ENCODE data around the gene AGO3.

GRCh38 chr1:35899941-35900340, 31.0 kb upstream of the AGO3 start:
- TF ChIP-seq, protein P1, sequence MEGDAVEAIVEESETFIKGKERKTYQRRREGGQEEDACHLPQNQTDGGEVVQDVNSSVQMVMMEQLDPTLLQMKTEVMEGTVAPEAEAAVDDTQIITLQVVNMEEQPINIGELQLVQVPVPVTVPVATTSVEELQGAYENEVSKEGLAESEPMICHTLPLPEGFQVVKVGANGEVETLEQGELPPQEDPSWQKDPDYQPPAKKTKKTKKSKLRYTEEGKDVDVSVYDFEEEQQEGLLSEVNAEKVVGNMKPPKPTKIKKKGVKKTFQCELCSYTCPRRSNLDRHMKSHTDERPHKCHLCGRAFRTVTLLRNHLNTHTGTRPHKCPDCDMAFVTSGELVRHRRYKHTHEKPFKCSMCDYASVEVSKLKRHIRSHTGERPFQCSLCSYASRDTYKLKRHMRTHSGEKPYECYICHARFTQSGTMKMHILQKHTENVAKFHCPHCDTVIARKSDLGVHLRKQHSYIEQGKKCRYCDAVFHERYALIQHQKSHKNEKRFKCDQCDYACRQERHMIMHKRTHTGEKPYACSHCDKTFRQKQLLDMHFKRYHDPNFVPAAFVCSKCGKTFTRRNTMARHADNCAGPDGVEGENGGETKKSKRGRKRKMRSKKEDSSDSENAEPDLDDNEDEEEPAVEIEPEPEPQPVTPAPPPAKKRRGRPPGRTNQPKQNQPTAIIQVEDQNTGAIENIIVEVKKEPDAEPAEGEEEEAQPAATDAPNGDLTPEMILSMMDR (conservative IDR thresholded peaks at IDR 0.05; ENCODE audit: low read depth in 2 of 2), result peak in 1 of 2 experiments; percentile 40; a peak in 2 of 4 replicates
- TF ChIP-seq CREB1 (CRISPR knock-in tag; IDR thresholded peaks at IDR 0.05; ENCODE audit: low read depth) (no peak), EZH2phosphoT487 (IDR thresholded peaks at IDR 0.05; ENCODE audit: unreplicated experiment) (no peak), EZH2 (IDR thresholded peaks at IDR 0.05; ENCODE audit: low read depth, unreplicated experiment) (no peak), POLR2AphosphoS5 (IDR thresholded peaks at IDR 0.05; ENCODE audit: low read depth) (no peak), ZNF331 (CRISPR knock-in tag; IDR thresholded peaks at IDR 0.05; ENCODE audit: low read depth) (no peak), JUNB (IDR thresholded peaks at IDR 0.05; ENCODE audit: unreplicated experiment) (no peak), REST (IDR thresholded peaks at IDR 0.05; ENCODE audit: unreplicated experiment) (no peak)
